HL-60 (cell line): ENCODE measurements around the gene WDR7.

Experiments used
- GABPA ChIP-seq: IDR thresholded peaks from 2 replicates; pipeline ENCODE4 v1.6.1; 2012; ENCODE audit warnings: low read depth
- POLR2AphosphoS5 ChIP-seq: IDR thresholded peaks from 2 replicates; pipeline ENCODE4 v1.6.1; 2012; ENCODE audit warnings: low read depth
- REST ChIP-seq: IDR thresholded peaks from 2 replicates; pipeline ENCODE4 v1.6.1; 2012; ENCODE audit warnings: low read depth; ENCODE audit not compliant: insufficient replicate concordance
- SPI1 ChIP-seq: IDR thresholded peaks from 2 replicates; pipeline ENCODE4 v1.6.1; 2012; ENCODE audit warnings: low read depth, mild to moderate bottlenecking, borderline replicate concordance
- TF ChIP-seq, protein P1 (sequence below): IDR thresholded peaks from one replicate; pipeline ENCODE4 v1.5.1; 2011; ENCODE audit warnings: low read length, control low read depth, inconsistent platforms; ENCODE audit not compliant: insufficient read depth

- TF ChIP-seq, protein P1, sequence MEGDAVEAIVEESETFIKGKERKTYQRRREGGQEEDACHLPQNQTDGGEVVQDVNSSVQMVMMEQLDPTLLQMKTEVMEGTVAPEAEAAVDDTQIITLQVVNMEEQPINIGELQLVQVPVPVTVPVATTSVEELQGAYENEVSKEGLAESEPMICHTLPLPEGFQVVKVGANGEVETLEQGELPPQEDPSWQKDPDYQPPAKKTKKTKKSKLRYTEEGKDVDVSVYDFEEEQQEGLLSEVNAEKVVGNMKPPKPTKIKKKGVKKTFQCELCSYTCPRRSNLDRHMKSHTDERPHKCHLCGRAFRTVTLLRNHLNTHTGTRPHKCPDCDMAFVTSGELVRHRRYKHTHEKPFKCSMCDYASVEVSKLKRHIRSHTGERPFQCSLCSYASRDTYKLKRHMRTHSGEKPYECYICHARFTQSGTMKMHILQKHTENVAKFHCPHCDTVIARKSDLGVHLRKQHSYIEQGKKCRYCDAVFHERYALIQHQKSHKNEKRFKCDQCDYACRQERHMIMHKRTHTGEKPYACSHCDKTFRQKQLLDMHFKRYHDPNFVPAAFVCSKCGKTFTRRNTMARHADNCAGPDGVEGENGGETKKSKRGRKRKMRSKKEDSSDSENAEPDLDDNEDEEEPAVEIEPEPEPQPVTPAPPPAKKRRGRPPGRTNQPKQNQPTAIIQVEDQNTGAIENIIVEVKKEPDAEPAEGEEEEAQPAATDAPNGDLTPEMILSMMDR, result no peak
- TF ChIP-seq POLR2AphosphoS5 (no peak), REST (no peak), GABPA (no peak), SPI1 (no peak)
Observed at GRCh38 chr18:57009844-57010243, 358.7 kb downstream of the WDR7 start.
